Measurements from ENCODE around the gene ASXL3.
A peak's percentile ranks its signal among the peaks of the same experiment; 100 is the strongest.

Gene ASXL3

DNA sequence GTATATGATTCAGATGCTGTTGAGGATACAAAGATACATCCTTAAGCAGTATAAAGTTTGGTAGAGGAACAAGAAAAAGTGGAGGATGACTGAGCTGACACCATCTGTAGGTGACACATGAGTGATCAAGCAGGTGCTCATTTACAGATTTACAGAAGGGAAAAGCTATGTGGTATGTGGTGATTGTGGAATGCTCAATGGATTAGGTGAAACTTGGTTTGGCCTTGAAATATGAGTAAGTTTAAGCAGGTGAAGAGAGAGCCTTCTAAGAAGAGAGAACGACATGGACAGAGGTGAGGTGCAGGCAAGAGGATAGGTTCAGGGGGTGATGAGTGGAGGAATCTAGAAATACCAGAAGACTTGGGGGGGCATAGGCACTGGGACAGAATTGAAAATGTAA lies 5.9 kb downstream of the ASXL3 start:
- DNase-seq = no peak

DNA sequence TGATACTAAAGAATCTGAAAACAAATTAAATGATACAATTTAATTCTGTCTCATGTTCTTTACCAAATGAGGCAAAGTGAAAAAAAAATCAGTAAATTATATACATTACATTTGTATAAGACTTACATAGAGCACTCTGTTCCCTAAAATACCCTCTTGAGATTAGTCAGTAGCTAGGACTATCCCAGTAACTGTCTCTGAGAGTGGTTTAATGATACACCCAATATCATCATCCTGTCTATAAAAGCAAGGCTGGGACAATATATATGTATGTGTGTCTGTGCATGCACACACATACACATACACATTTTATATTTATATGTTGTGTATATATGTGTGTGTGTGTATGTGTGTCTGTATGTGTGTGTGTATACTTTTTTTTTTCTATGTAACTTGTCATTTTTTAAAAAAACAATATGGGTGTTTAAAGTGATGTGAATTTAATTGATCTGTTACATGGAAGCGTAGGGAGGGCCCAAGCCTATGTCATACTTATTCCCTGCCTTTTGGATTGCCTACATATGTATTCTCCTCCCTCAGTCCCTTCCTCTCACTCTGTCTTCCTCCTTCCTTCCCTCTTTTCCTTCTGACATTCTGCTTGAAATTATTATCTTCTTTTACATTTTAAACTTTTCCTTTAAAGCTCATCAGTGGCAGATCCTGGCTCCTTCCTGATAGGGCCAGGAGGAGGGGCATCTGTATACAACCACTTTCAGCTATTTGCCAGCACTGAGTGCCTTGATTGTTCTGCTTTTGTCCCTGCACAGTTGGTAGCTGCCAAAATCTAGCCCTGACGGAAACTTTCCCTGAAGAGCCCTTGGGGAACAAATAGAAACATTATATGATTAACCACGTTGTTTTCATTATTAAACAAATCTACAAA lies 6.8 kb downstream of the ASXL3 start:
- no peak for DNase-seq

DNA sequence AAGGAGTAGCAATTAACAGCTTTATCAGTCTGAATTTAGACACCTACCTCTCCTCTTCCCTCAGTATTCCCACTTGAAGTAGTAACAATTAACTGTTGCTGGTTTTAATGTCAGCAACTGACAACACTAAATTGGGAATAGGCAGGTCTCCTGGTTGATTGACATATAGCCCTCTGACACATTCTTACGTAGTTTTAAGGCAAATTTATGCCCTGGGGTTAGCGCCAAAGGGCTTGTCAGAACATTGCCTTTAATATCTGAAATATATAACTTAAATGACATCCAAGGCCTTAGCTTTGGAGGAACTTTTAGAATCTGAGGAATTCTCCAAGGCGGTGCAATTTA lies 7.4 kb downstream of the ASXL3 start:
- DNase-seq = no peak

DNA sequence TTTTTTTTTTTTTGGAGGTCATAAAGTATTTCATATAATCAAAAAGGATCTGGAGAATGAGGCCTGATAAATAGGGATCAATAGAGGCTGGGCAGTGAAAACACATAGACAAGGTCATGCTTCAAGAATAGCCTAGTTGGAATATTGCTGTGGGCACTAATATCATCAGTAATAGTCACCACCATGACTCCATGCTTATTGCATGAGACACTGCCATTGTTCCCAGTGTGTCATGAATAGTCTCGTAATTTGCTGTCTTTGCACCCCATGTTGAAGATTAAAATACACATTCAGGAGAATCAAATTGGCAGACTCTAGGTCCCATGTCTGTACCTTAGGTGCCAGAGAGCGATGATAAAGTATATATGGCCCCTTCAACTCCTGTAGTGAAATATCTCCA lies 10.3 kb downstream of the ASXL3 start:
- no peak for DNase-seq

DNA sequence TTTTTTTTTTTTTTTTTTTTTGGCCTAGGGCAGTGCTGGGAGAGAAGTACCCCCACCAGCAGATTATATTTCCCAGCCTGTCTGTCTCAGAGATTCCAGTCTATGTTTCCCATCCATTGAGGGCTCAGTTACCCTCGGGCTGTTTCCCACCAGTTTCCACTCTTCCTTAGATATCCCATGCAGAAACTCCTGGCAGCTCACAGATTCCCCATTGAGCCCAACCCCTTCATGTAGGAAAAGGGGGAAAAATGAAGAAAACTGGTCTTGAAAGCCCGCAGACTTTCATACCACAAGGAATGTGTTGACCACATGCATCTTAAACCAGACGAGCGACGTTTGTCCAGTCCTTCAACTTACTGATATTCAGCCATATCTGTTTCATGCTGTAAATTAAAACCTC lies 15.2 kb downstream of the ASXL3 start:
- no peak for DNase-seq

DNA sequence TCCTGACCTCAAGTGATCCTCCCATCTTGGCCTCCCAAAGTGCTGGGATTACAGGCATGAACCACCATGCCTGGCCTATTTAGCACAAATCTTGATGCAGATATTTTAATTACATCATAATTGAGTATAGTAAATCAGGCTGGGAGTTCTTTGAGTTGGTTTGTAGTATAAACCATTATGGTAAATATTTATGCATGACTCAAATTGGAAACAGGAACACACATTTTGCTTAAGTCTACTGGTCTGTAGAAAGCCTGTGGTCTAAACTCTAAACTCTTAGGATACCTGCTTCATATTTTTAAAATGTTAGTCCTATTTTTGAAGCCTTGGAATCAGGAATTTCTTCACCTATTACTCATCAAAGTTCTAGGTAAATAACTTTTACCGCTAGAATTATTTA lies 16.8 kb downstream of the ASXL3 start:
- DNase-seq = no peak

DNA sequence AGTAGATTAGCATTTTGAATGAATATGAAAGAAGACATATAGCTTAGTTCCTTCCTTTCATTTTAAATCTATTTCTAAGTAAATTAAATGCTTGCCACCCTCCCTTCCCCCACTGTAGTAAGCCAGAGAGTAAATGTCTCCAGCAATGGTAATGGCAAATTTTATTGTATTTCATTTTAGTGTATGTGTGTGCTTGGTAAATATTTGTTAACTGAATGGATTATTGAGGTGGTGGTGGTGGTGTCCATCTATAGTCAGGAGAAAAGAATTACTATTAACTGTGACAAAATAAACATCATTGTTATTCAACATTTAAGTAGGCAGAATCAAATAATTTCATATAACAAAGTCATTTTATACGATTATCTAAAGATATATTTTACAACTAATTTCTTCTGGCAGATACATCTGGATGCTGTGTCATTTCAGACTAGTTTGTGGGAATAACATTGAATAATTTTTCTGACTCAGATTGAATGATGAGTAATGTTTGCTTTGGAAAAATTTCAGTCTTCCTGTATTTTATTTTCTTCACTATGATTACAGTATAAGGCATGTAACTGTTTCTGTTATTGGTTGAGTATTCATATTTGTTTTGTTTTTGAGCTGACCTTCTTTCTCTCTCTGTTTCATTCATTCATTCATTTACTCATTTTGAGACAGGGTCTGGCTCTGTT lies 18.3 kb downstream of the ASXL3 start:
- peak; percentile 89 for DNase-seq

DNA sequence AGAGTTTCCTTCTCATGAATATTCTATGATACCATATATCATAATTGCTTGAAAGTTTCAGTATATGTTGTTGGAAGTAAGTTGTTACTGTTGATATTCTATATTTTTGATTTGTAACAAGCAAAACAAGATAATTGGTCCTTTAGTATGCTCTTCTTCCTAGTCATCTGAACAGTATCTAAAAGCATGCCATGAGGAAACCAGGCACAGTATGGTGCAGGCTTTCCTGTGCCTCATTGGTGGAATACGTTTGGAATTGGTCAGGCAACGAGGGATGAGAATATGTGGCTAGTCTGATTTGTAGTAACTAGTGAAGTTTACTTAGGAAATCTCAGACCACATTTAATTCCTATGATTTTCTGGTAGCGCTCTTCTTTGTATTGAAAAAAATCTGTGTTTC lies 22.8 kb downstream of the ASXL3 start:
- DNase-seq = peak; percentile 32

DNA sequence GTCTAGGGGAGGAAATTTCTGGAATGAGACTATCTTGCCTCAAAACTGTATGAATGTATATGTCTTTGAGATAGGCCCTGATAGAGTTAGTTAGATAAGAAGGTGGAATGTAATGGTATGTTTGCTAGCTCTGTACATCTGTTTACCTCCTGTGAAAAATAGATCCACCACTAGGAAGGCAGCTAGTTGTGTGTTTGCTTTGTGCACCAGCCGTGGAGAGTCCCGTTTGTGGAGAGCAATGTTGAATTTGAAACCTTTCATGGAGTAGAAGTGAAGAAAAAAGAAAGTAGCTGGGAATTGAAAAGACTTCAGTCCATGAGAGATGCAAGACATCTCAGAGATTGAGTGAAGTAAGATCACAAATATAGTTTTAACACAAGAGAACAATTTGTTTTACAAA lies 25.4 kb downstream of the ASXL3 start:
- no peak for DNase-seq

DNA sequence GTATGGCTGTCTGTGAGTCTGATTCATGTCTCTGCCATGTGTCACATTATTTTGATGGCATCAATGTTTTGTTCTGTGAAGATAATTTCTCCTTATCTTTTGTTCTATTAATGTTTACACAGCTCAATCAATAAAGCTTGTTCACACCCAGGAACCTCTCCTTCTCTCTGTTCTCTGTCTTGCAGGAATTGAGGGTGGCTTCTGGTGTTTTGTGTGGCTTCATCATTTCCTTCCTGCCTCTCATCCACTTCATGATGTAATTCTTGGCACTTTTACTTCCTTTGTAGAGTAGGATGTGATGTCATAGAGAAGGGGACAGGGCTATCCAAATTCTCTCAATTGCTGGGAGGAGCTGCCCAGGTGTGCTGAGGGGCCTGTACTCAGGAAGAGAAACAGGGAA lies 27.2 kb downstream of the ASXL3 start:
- DNase-seq = no peak

DNA sequence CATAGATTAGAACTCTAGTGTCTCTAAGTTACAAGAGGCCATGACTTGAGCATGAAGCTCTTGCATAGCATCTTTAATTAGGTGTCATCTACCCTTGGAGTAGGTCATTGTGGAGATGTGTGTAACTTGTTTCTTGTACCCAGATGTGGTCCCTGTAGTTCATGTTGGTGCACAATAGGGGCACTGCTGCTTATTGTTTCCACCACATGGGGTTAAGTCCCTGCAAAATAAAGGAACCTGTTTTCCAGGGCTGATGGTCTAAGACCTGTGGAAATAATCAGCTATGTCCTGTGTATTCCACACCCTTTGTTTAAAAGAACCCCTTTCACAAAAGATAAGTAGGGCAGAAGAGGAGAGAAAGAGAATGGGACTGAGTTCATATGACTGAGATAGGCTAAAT lies 28.6 kb downstream of the ASXL3 start:
- no peak for DNase-seq

DNA sequence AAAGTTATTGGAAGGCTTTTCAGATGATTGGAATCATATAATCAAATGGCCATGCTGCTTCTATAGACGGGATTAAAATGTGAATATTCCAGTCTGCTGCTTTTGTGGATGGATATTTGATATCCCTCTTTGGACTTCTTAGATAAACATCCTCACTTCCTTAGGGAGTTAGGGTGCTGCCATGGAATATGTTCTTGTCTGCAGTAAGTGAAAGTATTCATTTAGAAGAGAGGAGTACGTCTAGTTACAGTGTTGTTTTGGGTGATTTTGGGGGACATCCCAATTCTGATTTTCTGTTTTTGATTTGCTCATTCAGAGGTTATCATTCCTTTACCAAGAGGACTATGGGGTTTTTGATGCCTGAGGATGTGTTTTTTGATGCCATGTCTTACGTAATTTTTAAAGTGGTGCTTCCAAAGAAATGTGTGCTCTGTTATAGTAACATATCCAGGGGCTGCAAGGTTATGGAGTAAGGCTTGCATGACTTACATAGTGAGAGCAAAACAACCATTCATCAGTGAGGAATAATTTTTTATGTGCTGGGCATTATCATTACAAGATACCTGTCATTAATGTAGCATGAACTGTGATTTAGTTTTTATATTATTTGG lies 33.6 kb downstream of the ASXL3 start:
- no peak for DNase-seq

DNA sequence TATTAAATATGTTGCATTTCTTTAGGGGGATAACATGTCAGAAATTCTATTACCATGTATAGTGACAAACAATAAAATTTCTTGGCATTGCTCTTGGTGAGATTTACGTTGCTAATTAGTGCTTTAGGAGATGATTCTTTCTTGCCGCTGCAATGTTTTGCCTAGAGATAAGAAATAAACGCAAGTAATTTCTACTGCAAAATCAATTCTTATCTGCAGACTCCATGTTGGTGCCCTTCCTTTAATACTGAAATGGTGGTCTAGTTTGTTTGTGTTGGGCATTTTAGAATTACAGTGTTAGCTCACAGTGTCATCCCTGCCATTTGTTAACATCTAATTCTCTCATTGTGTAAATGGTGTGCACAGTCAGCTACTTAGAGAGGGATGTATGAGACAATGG lies 34.6 kb downstream of the ASXL3 start:
- no peak for DNase-seq

DNA sequence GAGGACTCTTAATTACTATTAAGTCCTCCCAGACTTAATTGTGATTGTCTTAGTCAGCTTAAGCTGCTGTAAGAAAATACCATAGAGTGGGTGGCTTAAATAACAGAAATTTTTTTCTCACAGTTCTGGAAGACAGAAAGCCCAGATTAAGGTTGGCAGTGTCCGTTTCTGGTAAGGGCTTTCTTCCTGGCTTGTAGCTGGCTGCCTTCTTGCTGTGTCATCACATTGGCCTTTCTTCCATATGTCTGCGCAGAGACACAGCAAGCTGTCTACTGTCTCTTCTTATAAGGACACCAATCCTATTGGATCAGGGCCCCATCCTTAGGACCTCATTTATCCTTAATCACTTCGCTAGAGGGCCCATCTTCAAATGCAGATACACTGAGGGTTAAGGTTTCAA lies 38.5 kb downstream of the ASXL3 start:
- no peak for DNase-seq

DNA sequence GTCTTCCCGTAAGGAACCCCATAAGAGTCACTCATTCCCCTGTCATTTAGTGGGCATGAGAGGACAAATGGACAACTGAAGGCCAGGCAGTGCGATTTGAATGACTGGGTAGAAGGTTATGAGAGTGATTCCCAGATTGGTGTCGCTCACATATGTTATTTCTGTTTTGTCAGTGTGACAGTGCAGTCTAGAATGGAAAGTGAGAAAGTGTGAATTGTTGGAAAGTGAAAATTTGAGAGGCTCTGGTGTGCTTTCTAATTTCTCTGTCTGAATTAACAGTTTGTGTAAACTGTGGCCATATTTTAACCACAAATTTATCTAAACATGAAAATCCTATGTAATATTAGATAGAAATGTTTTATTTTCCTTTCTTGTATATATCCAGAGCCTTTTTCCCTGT lies 49.1 kb downstream of the ASXL3 start:
- no peak for DNase-seq

DNA sequence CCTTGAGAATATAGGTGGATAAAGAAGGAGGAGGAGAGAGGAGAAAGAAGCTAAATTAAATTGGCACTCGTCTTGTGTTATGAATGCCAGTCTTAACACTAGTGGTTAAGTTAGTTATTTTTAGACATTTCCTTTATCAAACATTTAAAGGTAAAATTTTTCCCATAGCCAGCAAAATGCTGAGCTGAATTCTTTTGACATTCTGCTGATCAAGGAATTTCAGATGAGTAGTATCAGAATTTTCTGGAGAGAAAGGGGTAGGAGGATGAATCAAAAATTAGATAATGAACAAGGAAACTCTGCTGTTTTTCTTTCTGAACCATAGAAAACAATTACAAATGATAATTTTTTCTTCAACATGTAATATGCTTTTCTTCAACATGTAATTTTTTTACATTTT lies 52.5 kb downstream of the ASXL3 start:
- DNase-seq = no peak

DNA sequence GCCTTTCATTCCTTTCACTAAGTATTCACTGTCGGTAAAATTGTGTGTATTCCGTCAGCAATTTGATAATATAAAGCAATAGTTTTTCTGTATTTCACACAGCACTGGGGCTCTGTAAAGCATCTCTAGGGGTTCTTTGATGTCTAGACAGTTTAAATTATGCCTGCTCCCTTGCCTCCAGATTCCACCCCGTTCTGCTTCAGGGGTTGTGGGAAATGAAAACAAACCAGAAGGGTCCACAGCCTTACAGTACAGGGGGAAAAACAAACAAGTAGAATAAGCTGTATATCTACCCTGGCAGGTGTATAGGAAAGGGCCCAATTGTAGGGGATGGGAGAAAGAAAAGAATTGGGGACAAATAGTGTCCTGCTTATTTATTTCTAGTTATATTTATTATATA lies 63.1 kb downstream of the ASXL3 start:
- no peak for DNase-seq

DNA sequence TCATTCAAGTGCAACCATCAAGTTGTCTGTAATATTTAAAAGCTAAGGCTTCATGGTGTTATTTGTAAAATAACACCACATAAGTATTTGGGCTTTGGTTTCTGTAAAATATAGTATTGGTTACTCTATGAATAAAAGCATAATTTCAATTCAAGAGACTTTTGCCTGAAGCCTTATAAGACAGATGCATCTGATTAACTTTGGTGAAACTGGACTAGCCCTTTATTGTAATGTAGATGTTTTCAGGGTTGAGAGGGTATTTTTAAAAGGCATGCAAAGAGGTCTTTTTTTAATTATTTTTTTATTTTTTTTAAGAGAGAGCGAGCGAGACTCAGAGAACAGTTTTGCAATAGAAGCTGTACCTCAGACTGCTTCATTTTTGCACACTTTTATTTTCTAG lies 66.5 kb downstream of the ASXL3 start:
- DNase-seq = no peak

DNA sequence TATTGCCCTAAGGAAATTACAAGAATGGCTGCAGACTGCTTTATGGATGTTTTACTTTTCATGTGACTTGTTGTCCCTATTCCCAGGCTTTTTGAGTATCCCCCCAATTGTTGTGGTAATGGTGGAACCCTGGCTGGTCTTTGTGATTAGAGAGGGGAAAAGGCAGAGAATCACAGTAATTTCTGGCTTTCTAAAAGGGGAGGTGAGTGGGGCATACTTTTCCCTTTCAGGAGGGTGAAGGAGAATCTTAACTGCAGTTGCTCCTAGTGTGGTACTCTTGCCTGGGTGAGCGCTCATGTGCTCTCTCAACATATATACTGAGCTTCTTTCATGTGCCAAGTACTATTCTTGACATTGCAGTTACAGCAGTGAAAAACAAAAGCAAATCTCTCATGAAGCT lies 69.3 kb downstream of the ASXL3 start:
- DNase-seq = no peak

DNA sequence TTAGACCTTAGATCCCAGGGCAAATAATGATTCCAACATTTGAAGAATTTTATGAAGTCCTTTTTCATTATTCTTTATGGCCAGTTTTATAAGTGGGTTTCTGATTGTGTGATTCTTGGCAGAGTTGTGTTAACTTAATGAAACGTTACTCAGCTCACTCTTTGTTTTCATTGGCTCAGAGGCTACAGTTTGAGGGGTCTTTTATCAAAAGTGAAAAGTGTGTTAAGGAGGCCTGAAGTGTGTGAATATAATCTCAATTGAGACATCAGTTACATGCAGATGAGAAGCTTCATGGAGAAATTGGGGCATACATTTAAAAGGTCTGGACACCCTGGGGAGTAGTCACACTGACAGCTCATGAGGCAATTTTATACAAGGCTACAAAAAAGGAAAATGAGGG lies 74.6 kb downstream of the ASXL3 start:
- DNase-seq = no peak

DNA sequence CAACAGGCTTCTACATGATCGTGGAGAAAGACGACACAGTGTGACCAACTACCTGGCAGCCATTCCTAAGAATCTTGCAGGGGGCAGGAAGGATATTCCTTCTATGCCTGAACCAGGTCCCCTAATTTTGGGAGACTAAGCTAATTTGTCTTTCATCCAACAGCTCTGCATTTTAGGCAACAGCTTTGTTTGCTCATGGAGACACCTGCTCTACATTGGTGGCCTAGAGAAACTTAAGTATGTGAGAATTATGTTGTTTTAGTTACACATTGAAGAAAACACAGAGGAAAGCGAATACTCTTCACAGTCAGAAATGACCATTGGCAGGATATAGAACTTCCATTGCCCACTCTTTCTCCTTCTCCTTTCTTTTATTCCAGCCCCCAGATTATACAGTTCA lies 75.2 kb downstream of the ASXL3 start:
- DNase-seq = no peak

DNA sequence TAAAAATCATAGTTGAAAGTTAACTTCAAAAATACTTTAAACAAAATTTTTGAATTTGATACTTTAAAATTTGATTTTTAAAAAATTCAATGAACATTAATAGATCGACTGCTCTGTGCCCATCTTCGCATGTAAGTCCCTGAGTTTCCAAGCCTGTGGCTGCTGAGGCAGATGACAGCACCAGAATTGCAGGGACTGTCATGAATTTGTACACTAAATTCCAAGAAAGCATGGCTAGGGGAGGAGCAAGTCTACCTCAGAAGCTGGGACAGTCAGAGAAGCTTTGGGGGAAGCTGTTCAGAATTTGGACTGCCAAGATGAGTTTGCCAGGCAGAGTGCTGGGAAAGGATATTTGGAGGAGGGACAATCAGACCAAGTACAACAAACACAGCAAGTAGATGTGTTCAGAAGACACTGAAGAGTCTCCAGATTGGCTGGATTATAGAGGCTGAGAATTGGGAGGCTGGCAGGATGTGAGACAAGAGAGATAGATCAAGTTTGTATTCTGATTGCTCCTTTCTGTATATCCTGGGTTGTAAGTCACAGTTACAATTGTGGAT lies 79.0 kb downstream of the ASXL3 start:
- no peak for DNase-seq

DNA sequence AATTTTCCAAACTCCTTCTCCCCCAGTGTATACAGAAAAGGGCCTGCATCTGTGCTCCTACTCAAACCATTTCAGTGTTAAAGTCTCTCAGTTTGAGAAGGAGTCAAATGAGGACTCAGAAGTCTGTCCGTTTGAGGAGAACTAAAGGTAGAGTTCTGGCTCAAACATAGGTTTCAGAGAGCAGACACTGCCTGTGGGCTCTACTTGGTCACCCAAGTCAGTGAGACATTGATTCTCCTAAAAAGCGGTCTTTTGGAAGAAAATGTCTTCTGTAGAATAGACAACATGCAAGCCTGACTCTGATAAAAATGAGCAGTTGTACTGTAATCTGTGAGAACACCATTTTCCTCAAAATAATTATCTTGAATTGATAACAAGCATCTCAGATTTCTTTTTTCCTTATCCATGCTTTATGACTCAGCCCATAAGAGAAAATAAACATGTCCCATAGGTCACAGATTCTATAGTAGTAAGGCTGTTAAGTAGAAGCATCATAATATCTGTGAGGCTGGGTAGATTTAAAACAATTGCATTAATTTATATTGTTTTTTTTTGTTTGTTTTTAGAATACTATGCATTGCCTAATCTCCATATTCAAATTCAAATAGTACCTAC lies 82.8 kb downstream of the ASXL3 start:
- DNase-seq = no peak

Measured in fibroblast of skin of back (primary cell).